ENCODE data around the gene ADGRE3. TPM values are rescaled to one million over a fixed set of nuclear protein-coding genes. Genes with fewer than 3 reads are reported as not detected.

ADGRE3 gene
- total RNA-seq, 1 experiment from 2014 or later = not detected

GRCh38 chr19:14649020-14649419 is 25.6 kb downstream of the ADGRE3 start:
- no TSS peak for BruUV-seq (replicated peaks)
- Histone ChIP-seq H3K4me1 (ENCODE audit: insufficient read depth, low read length, poor library complexity, severe bottlenecking) (no peaks in the 10 kb centered on the region), H3K27me3 (replicated peaks; ENCODE audit: insufficient read depth, low read depth, low read length, poor library complexity) (peaks cover 4% of the 10 kb centered on the region), H3K9me3 (ENCODE audit: low read depth, low read length, poor library complexity, severe bottlenecking) (no peaks in the 10 kb centered on the region), H3K27ac (ENCODE audit: low read depth, low read length, poor library complexity, severe bottlenecking) (no peak overlapping the region), H3K36me3 (ENCODE audit: insufficient read depth, low read length, poor library complexity, severe bottlenecking) (no peaks in the 10 kb centered on the region), H3K4me3 (ENCODE audit: low read depth, low read length, poor library complexity, severe bottlenecking) (no peak overlapping the region)
- TF ChIP-seq, protein P1, sequence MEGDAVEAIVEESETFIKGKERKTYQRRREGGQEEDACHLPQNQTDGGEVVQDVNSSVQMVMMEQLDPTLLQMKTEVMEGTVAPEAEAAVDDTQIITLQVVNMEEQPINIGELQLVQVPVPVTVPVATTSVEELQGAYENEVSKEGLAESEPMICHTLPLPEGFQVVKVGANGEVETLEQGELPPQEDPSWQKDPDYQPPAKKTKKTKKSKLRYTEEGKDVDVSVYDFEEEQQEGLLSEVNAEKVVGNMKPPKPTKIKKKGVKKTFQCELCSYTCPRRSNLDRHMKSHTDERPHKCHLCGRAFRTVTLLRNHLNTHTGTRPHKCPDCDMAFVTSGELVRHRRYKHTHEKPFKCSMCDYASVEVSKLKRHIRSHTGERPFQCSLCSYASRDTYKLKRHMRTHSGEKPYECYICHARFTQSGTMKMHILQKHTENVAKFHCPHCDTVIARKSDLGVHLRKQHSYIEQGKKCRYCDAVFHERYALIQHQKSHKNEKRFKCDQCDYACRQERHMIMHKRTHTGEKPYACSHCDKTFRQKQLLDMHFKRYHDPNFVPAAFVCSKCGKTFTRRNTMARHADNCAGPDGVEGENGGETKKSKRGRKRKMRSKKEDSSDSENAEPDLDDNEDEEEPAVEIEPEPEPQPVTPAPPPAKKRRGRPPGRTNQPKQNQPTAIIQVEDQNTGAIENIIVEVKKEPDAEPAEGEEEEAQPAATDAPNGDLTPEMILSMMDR (conservative IDR thresholded peaks at IDR 0.05; ENCODE audit: low read depth, low read length) = no peak
- no peak for TF ChIP-seq EZH2 (IDR thresholded peaks at IDR 0.05; ENCODE audit: borderline replicate concordance, low read depth, low read length, poor library complexity, severe bottlenecking)
- CTCF ChIA-PET = no interaction called here
- intact Hi-C loops (cut with micrococcal nuclease; ENCODE audit: unreplicated experiment) = no loop called here
- no peak for DNase-seq (ENCODE audit: low spot score)
- POLR2A ChIA-PET (ENCODE audit: low non-redundant PET) = no interaction called here

GRCh38 chr19:14648506-14648905 is 26.1 kb downstream of the ADGRE3 start:
- intact Hi-C loops (cut with micrococcal nuclease; ENCODE audit: unreplicated experiment) = no loop called here
- H3K27me3 ChIP-seq (replicated peaks; ENCODE audit: insufficient read depth, low read depth, low read length, poor library complexity) = peaks cover 4% of the 10 kb centered on the region
- POLR2A ChIA-PET (ENCODE audit: low non-redundant PET) = no interaction called here
- no peak overlapping the region for H3K27ac ChIP-seq (ENCODE audit: low read depth, low read length, poor library complexity, severe bottlenecking)
- no peak for DNase-seq (ENCODE audit: low spot score)
- no peaks in the 10 kb centered on the region for H3K9me3 ChIP-seq (ENCODE audit: low read depth, low read length, poor library complexity, severe bottlenecking)
- TF ChIP-seq, protein P1 (conservative IDR thresholded peaks at IDR 0.05; ENCODE audit: low read depth, low read length) = no peak
- TF ChIP-seq EZH2 (IDR thresholded peaks at IDR 0.05; ENCODE audit: borderline replicate concordance, low read depth, low read length, poor library complexity, severe bottlenecking) = no peak
- no peaks in the 10 kb centered on the region for H3K36me3 ChIP-seq (ENCODE audit: insufficient read depth, low read length, poor library complexity, severe bottlenecking)
- CTCF ChIA-PET = no interaction called here
- no peaks in the 10 kb centered on the region for H3K4me1 ChIP-seq (ENCODE audit: insufficient read depth, low read length, poor library complexity, severe bottlenecking)
- H3K4me3 ChIP-seq (ENCODE audit: low read depth, low read length, poor library complexity, severe bottlenecking) = no peak overlapping the region
- BruUV-seq (replicated peaks) = no TSS peak

DNA sequence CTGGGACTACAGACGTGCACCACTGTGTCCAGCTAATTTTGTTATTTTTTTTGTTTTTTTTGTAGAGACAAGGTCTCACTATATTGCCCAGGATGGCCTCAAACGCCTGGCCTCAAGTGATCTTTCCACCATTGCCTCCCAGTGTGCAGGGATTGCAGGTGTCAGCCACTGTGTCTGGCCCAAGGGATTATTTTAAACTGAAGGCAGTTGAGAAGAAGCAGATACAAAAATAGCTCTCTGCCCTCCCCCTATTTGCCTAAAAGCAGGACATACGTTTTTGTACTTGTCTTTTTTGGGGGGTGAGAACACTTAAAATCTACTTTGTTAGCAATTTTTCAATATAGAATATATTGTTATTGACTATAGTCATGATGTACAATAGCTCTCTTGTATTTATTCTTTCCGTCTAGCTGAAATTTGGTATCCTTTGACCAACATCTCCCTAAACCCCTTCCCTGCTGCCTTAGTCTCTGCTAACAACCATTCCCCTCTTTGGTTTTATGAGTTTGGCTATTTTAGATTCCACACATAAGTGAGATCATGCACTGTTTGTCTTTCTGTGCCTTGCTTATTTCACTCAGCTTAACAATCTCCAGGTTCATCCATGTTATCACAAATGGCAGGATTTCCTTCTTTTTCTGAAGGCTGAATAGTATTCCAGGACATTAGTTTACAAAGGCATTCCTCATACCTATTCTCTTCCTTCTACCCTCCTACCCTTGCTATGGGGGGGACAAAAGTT is 34.9 kb downstream of the ADGRE3 start:
- BruUV-seq (replicated peaks) = no TSS peak
- no peak overlapping the region for H3K27ac ChIP-seq (ENCODE audit: low read depth, low read length, poor library complexity, severe bottlenecking)
- ChIA-PET CTCF (no interaction called here), POLR2A (ENCODE audit: low non-redundant PET) (no interaction called here)
- H3K4me1 ChIP-seq (ENCODE audit: insufficient read depth, low read length, poor library complexity, severe bottlenecking) = no peaks in the 10 kb centered on the region
- no peak overlapping the region for H3K4me3 ChIP-seq (ENCODE audit: low read depth, low read length, poor library complexity, severe bottlenecking)
- H3K27me3 ChIP-seq (replicated peaks; ENCODE audit: insufficient read depth, low read depth, low read length, poor library complexity) = no peaks in the 10 kb centered on the region
- H3K9me3 ChIP-seq (ENCODE audit: low read depth, low read length, poor library complexity, severe bottlenecking) = no peaks in the 10 kb centered on the region
- TF ChIP-seq EZH2 (IDR thresholded peaks at IDR 0.05; ENCODE audit: borderline replicate concordance, low read depth, low read length, poor library complexity, severe bottlenecking) = no peak
- TF ChIP-seq, protein P1 (conservative IDR thresholded peaks at IDR 0.05; ENCODE audit: low read depth, low read length) = no peak
- no peak for DNase-seq (ENCODE audit: low spot score)
- intact Hi-C loops (cut with micrococcal nuclease; ENCODE audit: unreplicated experiment) = no loop called here
- no peaks in the 10 kb centered on the region for H3K36me3 ChIP-seq (ENCODE audit: insufficient read depth, low read length, poor library complexity, severe bottlenecking)
